HG03045 (cell line): Measurements from ENCODE around the gene CTCF.

Experiments used
- ATAC-seq: cut with Tn5 transposase; IDR thresholded peaks from one replicate; pipeline ENCODE4 v1.9.1; 2021; ENCODE audit warnings: mild to moderate bottlenecking, moderate library complexity; ENCODE audit not compliant: unreplicated experiment

CTCF gene

GRCh38 chr16:67676516-67676915, 114.2 kb downstream of the CTCF start:
- ATAC-seq: no peak

- ATAC-seq: no peak
Observed at GRCh38 chr16:67676939-67677338, 114.6 kb downstream of the CTCF start.

- ATAC-seq: no peak
Observed at GRCh38 chr16:67677712-67678111, 115.4 kb downstream of the CTCF start.

GRCh38 chr16:67678354-67679023, 116.2 kb downstream of the CTCF start:
- ATAC-seq: no peak

- no peak for ATAC-seq
Observed at GRCh38 chr16:67679935-67680897, 117.9 kb downstream of the CTCF start.

GRCh38 chr16:67683767-67684166, 121.4 kb downstream of the CTCF start:
- ATAC-seq: no peak

GRCh38 chr16:67685388-67686112, 123.2 kb downstream of the CTCF start:
- ATAC-seq: no peak
